ENCODE data around the gene SACS. TPM values are rescaled to one million over a fixed set of nuclear protein-coding genes. Genes with fewer than 3 reads are reported as not detected.

Gene SACS
- total and polyA plus RNA-seq, 2 of the 8 experiments (the other 6 are each of a cell fraction or from before 2014, with no cell fraction given): 11.0 to 54.2 TPM

GRCh38 chr13:23383151-23383550 lies 50.4 kb downstream of the SACS start:
- Histone ChIP-seq H3K27ac (ENCODE audit: low read depth, low read length) (no peak overlapping the region), H3K23me2 (ENCODE audit: low read depth, low read length) (no peaks in the 10 kb centered on the region), H3K79me1 (ENCODE audit: low read depth, low read length) (no peaks in the 10 kb centered on the region), H3K18ac (ENCODE audit: extremely low read depth, low read length) (no peak overlapping the region), H3K4me1 (replicated peaks in 1 of 4; ENCODE audit: control insufficient read depth in 3 of 4, insufficient read depth in 4 of 4, low read length in 3 of 4) (peaks cover 3 to 7% (median 7%) of the 10 kb centered on the region in 4 experiments; a peak in 4 of 7 replicates), H3K27me3 (replicated peaks in 1 of 4; ENCODE audit: control insufficient read depth in 3 of 4, extremely low read depth in 1 of 4, insufficient read depth in 3 of 4, low read length in 3 of 4) (no peaks in the 10 kb centered on the region), H2BK12ac (ENCODE audit: low read depth, low read length) (no peak overlapping the region), H3K36me3 (ENCODE audit: control insufficient read depth in 2 of 4, insufficient read depth in 4 of 4, low read length in 3 of 4) (no peaks in the 10 kb centered on the region), H3K4me2 (ENCODE audit: insufficient read depth in 1 of 2, low read depth in 2 of 2, low read length in 2 of 2) (no peak overlapping the region), H3K9ac (replicated peaks in 1 of 4; ENCODE audit: extremely low read depth in 1 of 4, low read depth in 3 of 4, low read length in 3 of 4) (no peak overlapping the region), H2BK20ac (ENCODE audit: low read length) (no peak overlapping the region), H3K9me3 (ENCODE audit: insufficient read depth in 2 of 2, low read depth in 1 of 2, low read length in 1 of 2) (no peaks in the 10 kb centered on the region), H4K8ac (ENCODE audit: extremely low read depth, insufficient read depth, low read length) (no peak overlapping the region), H2AK5ac (ENCODE audit: low read depth, low read length) (no peak overlapping the region), H3K23ac (ENCODE audit: insufficient read length) (no peak overlapping the region), H3K79me2 (ENCODE audit: control insufficient read depth in 1 of 2, insufficient read depth in 2 of 2, low read length in 2 of 2) (no peaks in the 10 kb centered on the region), H3K4me3 (ENCODE audit: extremely low read depth in 1 of 4, insufficient read depth in 2 of 4, low read depth in 3 of 4, low read length in 4 of 4) (no peak overlapping the region), H2AFZ (ENCODE audit: low read length) (no peak overlapping the region), H2BK15ac (ENCODE audit: low read length) (no peak overlapping the region), H4K20me1 (replicated peaks in 1 of 2; ENCODE audit: control insufficient read depth in 1 of 2, insufficient read depth in 2 of 2, low read length in 2 of 2) (no peaks in the 10 kb centered on the region), H3K4ac (replicated peaks; ENCODE audit: insufficient read length, low read depth, low read length) (no peak overlapping the region), H4K5ac (ENCODE audit: insufficient read length, low read depth, low read length) (no peak overlapping the region), H2BK120ac (replicated peaks; ENCODE audit: low read depth, low read length) (no peak overlapping the region), H3K56ac (replicated peaks; ENCODE audit: insufficient read length, low read depth, low read length) (no peak overlapping the region), H2BK5ac (ENCODE audit: low read depth, low read length) (no peak overlapping the region), H4K91ac (replicated peaks; ENCODE audit: insufficient read length, low read length) (no peak overlapping the region), H3K14ac (ENCODE audit: insufficient read length) (no peak overlapping the region)
- FAIRE-seq: no peak
- ChIA-PET CTCF (ENCODE audit: partially characterized antibody) (interaction anchor here (1.0 to 1.8 kb wide), 2 partner anchors 15 to 17 kb away, joined by 5 to 9 read pairs; no protein-coding TSS in a partner anchor), POLR2A (ENCODE audit: partially characterized antibody) (interaction anchor here (1.1 kb wide), 1 partner anchor 10 kb away, joined by 3 read pairs; no protein-coding TSS in a partner anchor)
- DNase-seq (ENCODE audit: low read depth in 1 of 2, low spot score in 2 of 2): no peak
- 96% methylated on average over 6 of the region's 6 CpGs; no CpG with 5 or more reads in 1 of the 2 experiments for WGBS, 2 experiments (ENCODE audit: extremely low coverage in 1 of 2, insufficient coverage in 1 of 2, insufficient read length in 1 of 2, insufficient replicate concordance in 2 of 2, low coverage in 1 of 2, low lambda C conversion rate in 2 of 2, missing lambda C conversion rate in 1 of 2)
- TF ChIP-seq, protein P1, sequence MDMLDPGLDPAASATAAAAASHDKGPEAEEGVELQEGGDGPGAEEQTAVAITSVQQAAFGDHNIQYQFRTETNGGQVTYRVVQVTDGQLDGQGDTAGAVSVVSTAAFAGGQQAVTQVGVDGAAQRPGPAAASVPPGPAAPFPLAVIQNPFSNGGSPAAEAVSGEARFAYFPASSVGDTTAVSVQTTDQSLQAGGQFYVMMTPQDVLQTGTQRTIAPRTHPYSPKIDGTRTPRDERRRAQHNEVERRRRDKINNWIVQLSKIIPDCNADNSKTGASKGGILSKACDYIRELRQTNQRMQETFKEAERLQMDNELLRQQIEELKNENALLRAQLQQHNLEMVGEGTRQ (IDR thresholded peaks at IDR 0.05; ENCODE audit: low read length): no peak
- TF ChIP-seq TAF1 (IDR thresholded peaks at IDR 0.05; ENCODE audit: low read depth, low read length) (no peak), BCL11A (IDR thresholded peaks at IDR 0.05; ENCODE audit: low read depth in 2 of 2, low read length in 2 of 2) (no peak), POU5F1 (IDR thresholded peaks at IDR 0.05; ENCODE audit: low read depth, low read length) (no peak), CBX8 (IDR thresholded peaks at IDR 0.05; ENCODE audit: borderline replicate concordance, low read depth, low read length) (no peak), CTCF (IDR thresholded peaks at IDR 0.05; ENCODE audit: control extremely low read depth in 1 of 3, insufficient read depth in 1 of 3, low read depth in 1 of 3, low read length in 3 of 3) (no peak), BRCA1 (IDR thresholded peaks at IDR 0.05; ENCODE audit: low read depth, low read length) (no peak), EP300 (IDR thresholded peaks at IDR 0.05; ENCODE audit: borderline replicate concordance in 1 of 2, low read depth in 2 of 2, low read length in 2 of 2) (no peak), TBP (IDR thresholded peaks at IDR 0.05; ENCODE audit: low read depth, low read length) (no peak), SIX5 (IDR thresholded peaks at IDR 0.05; ENCODE audit: low read depth, low read length) (no peak), ASH2L (IDR thresholded peaks at IDR 0.05; ENCODE audit: low read length) (no peak)

Data from H1 (cell line).